ENCODE measurements around the gene E4F1. TPM values are rescaled to one million over a fixed set of nuclear protein-coding genes. Genes with fewer than 3 reads are reported as not detected.

The E4F1 gene
- total RNA-seq, 1 donor from 2014 or later, result 24.7 TPM

GRCh38 chr16:2273931-2274330 lies 50.5 kb downstream of the E4F1 start:
- DNase-seq (ENCODE audit: low spot score), result no peak

GRCh38 chr16:2275476-2276367 lies 52.3 kb downstream of the E4F1 start:
- no peak for DNase-seq (ENCODE audit: low spot score)

GRCh38 chr16:2276368-2277195 lies 53.2 kb downstream of the E4F1 start:
- no peak for DNase-seq (ENCODE audit: low spot score)

GRCh38 chr16:2277466-2278271 lies 54.3 kb downstream of the E4F1 start:
- DNase-seq (ENCODE audit: low spot score), result no peak

GRCh38 chr16:2278272-2278608 lies 54.8 kb downstream of the E4F1 start:
- no peak for DNase-seq (ENCODE audit: low spot score)

GRCh38 chr16:2278956-2279800 lies 55.8 kb downstream of the E4F1 start:
- no peak for DNase-seq (ENCODE audit: low spot score)

- DNase-seq (ENCODE audit: low spot score), result no peak
Measured at GRCh38 chr16:2280461-2280860, 57.1 kb downstream of the E4F1 start.

GRCh38 chr16:2280981-2281542 lies 57.7 kb downstream of the E4F1 start:
- no peak for DNase-seq (ENCODE audit: low spot score)

- no peak for DNase-seq (ENCODE audit: low spot score)
Measured at GRCh38 chr16:2282262-2282661, 58.9 kb downstream of the E4F1 start.

- no peak for DNase-seq (ENCODE audit: low spot score)
Measured at GRCh38 chr16:2282866-2283555, 59.6 kb downstream of the E4F1 start.

GRCh38 chr16:2284001-2284770 lies 60.8 kb downstream of the E4F1 start:
- no peak for DNase-seq (ENCODE audit: low spot score)

- no peak for DNase-seq (ENCODE audit: low spot score)
Measured at GRCh38 chr16:2284797-2285576, 61.6 kb downstream of the E4F1 start.

Other genes starting within 250 kb of the E4F1 start
- gene NOXO1, start 242.1 kb upstream of the E4F1 start, total RNA-seq, result 0.65 TPM
- 16.5 TPM for gene GFER, start 239.4 kb upstream of the E4F1 start, total RNA-seq
- 0.86 TPM for gene SYNGR3, start 233.6 kb upstream of the E4F1 start, total RNA-seq
- gene ZNF598, start 213.8 kb upstream of the E4F1 start, total RNA-seq, result 46.4 TPM
- gene NPW, start 203.8 kb upstream of the E4F1 start, total RNA-seq, result not detected
- 106 TPM for gene NHERF2, start 196.7 kb upstream of the E4F1 start, total RNA-seq
- gene NTHL1, start 175.8 kb upstream of the E4F1 start, total RNA-seq, result 11.8 TPM
- 178 TPM for gene TSC2, start 175.6 kb upstream of the E4F1 start, total RNA-seq
- 165 TPM for gene PKD1, start 87.7 kb upstream of the E4F1 start, total RNA-seq
- 0.83 TPM for gene RAB26, start 75.0 kb upstream of the E4F1 start, total RNA-seq
- gene TRAF7, start 67.8 kb upstream of the E4F1 start, total RNA-seq, result 76.2 TPM
- gene CASKIN1, start 27.0 kb upstream of the E4F1 start, total RNA-seq, result 0.05 TPM
- gene MLST8, start 18.1 kb upstream of the E4F1 start, total RNA-seq, result 37.0 TPM
- 7.4 TPM for gene BRICD5, start 12.7 kb upstream of the E4F1 start, total RNA-seq
- 11.3 TPM for gene PGP, start 8.8 kb upstream of the E4F1 start, total RNA-seq
- gene DNASE1L2, start 12.9 kb downstream of the E4F1 start, total RNA-seq, result 1.5 TPM
- gene ECI1, start 28.0 kb downstream of the E4F1 start, total RNA-seq, result 47.8 TPM
- gene RNPS1, start 44.5 kb downstream of the E4F1 start, total RNA-seq, result 178 TPM
- gene ABCA3, start 117.1 kb downstream of the E4F1 start, total RNA-seq, result 10.4 TPM
- gene CCNF, start 205.9 kb downstream of the E4F1 start, total RNA-seq, result 7.8 TPM
- gene TEDC2, start 236.5 kb downstream of the E4F1 start, total RNA-seq, result 1.5 TPM
- not detected for gene NTN3, start 247.7 kb downstream of the E4F1 start, total RNA-seq

Data from ureter (tissue), 1 donor.